ENCODE measurements around the gene NSUN6.

DNA sequence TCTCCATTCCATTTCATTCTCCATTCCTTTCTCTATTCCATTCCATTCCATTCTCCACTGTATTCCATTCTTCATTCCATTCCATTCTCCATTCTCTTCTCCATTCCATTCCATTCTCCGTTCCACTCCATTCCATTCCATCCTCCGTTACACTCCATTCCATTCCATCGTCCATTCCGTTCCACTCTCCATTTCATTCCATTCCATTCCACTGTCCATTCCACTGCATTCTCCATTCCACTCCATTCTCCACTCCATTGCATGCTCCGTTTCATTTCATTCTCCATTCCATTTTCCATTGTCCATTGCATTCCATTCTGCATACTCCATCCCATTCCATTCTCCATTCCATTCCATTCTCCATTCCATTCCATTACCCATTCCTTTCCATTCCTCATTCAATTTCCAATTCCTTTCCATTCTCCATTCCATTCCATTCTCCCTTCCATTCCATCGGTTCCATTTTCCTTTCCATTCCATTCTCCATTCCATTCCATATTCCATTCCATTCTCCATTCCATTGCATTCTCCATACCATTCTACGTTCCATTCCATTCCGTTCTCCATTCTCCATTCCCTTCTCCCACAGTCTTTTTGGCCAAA, 78.3 kb downstream of the NSUN6 start:
- TF ChIP-seq, protein P1, sequence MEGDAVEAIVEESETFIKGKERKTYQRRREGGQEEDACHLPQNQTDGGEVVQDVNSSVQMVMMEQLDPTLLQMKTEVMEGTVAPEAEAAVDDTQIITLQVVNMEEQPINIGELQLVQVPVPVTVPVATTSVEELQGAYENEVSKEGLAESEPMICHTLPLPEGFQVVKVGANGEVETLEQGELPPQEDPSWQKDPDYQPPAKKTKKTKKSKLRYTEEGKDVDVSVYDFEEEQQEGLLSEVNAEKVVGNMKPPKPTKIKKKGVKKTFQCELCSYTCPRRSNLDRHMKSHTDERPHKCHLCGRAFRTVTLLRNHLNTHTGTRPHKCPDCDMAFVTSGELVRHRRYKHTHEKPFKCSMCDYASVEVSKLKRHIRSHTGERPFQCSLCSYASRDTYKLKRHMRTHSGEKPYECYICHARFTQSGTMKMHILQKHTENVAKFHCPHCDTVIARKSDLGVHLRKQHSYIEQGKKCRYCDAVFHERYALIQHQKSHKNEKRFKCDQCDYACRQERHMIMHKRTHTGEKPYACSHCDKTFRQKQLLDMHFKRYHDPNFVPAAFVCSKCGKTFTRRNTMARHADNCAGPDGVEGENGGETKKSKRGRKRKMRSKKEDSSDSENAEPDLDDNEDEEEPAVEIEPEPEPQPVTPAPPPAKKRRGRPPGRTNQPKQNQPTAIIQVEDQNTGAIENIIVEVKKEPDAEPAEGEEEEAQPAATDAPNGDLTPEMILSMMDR (conservative IDR thresholded peaks at IDR 0.05 in 1 of 2, IDR thresholded peaks at IDR 0.05 in 1 of 2; ENCODE audit: low read depth in 1 of 2, low read length in 2 of 2): no peak
- TF ChIP-seq EZH2 (IDR thresholded peaks at IDR 0.05; ENCODE audit: low read length, missing control alignments): no peak

Measured in fibroblast of lung (primary cell).